AG04449 (cell line): Measurements from ENCODE around the gene HTRA1.

Experiments used
- CTCF ChIA-PET: fragments of 350-600 bp; formaldehyde crosslinking; extraction: SDS; loops from one replicate; lab custom pipeline; 2021; ENCODE audit warnings: antibody characterized with exemption; lab: Yijun Ruan, JAX
- POLR2A ChIA-PET: fragments of 400-600, 350-600 bp; formaldehyde crosslinking; extraction: SDS; loops from one replicate; lab custom pipeline; 2020; ENCODE audit warnings: antibody characterized with exemption, inconsistent platforms; lab: Yijun Ruan, JAX
- DNase-seq: peaks from one replicate; pipeline ENCODE4 v3.0.0-alpha.2; 2010; ENCODE audit warnings: low read depth, low spot score
- H3K4me3 ChIP-seq: 2 replicates; pipeline ENCODE4 v1.5.1; 2011; ENCODE audit warnings: low read depth, mild to moderate bottlenecking, control low read depth, low read length
- CTCF ChIP-seq: IDR thresholded peaks from one replicate; pipeline ENCODE4 v1.5.1; 2011; ENCODE audit warnings: mild to moderate bottlenecking, moderate library complexity, low read length, control low read depth, inconsistent platforms; ENCODE audit not compliant: insufficient read depth; ENCODE audit errors: missing control alignments

HTRA1 gene

GRCh38 chr10:122510326-122510725, 49.0 kb downstream of the HTRA1 start:
- POLR2A ChIA-PET, result no interaction called here
- no peak for TF ChIP-seq CTCF
- no peak overlapping the region for H3K4me3 ChIP-seq
- CTCF ChIA-PET, result no interaction called here
- DNase-seq, result no peak

- no peak overlapping the region for H3K4me3 ChIP-seq
- no peak for DNase-seq
- ChIA-PET CTCF (no interaction called here), POLR2A (no interaction called here)
- no peak for TF ChIP-seq CTCF
Measured at GRCh38 chr10:122510736-122511135, 49.4 kb downstream of the HTRA1 start.

- CTCF ChIA-PET, result no interaction called here
- H3K4me3 ChIP-seq, result no peak overlapping the region
- POLR2A ChIA-PET, result no interaction called here
- TF ChIP-seq CTCF, result no peak
- no peak for DNase-seq
Measured at GRCh38 chr10:122513053-122513452, 51.7 kb downstream of the HTRA1 start.

GRCh38 chr10:122514045-122514840, 52.9 kb downstream of the HTRA1 start:
- POLR2A ChIA-PET, result interaction anchor here (1.0 to 1.4 kb wide), 2 partner anchors 9 to 10 kb away, joined by 4 to 5 read pairs; no protein-coding TSS in a partner anchor
- no peak for DNase-seq
- CTCF ChIA-PET, result interaction anchor here (1.1 to 3.6 kb wide), 4 partner anchors 52 to 79 kb away, joined by 3 to 15 read pairs (median 5); no protein-coding TSS in a partner anchor
- H3K4me3 ChIP-seq, result no peak overlapping the region
- TF ChIP-seq CTCF, result no peak

GRCh38 chr10:122515022-122515424, 53.7 kb downstream of the HTRA1 start:
- ChIA-PET POLR2A (interaction anchor here (1.0 to 1.4 kb wide), 2 partner anchors 9 to 10 kb away, joined by 4 to 5 read pairs; no protein-coding TSS in a partner anchor), CTCF (interaction anchor here (1.1 to 3.6 kb wide), 5 partner anchors 13 to 80 kb away, joined by 3 to 15 read pairs (median 3); no protein-coding TSS in a partner anchor)
- DNase-seq, result no peak
- H3K4me3 ChIP-seq, result no peak overlapping the region
- no peak for TF ChIP-seq CTCF

GRCh38 chr10:122515588-122516231, 54.4 kb downstream of the HTRA1 start:
- CTCF ChIA-PET, result interaction anchor here (1.1 to 3.6 kb wide), 5 partner anchors 8 to 81 kb away, joined by 3 to 15 read pairs (median 3); no protein-coding TSS in a partner anchor
- POLR2A ChIA-PET, result no interaction called here

More at GRCh38 chr10:122515588-122516231, 54.4 kb downstream of the HTRA1 start:
- TF ChIP-seq CTCF, result no peak
- H3K4me3 ChIP-seq, result no peak overlapping the region
- DNase-seq, result no peak
